GM23248 (cell line): ENCODE results near the gene TMEM39B. TPM values are rescaled to one million over a fixed set of nuclear protein-coding genes. Genes with fewer than 3 reads are reported as not detected.

Experiments
- DNase-seq: peaks from one replicate; pipeline ENCODE4 v3.0.0-alpha.2; 2015
- H2AFZ ChIP-seq: fragments of 200-600 bp; sonication (generic); 2 replicates; pipeline ENCODE4 v1.6.1; 2016; ENCODE audit warnings: antibody characterized with exemption
- H3F3A ChIP-seq: fragments of 200-600 bp; sonication (generic); 2 replicates; pipeline ENCODE4 v1.6.1; 2016; ENCODE audit warnings: mild to moderate bottlenecking, antibody characterized with exemption, mixed run types; ENCODE audit not compliant: insufficient read depth
- H3K27ac ChIP-seq: fragments of 200-600 bp; sonication (generic); 2 replicates; pipeline ENCODE4 v1.5.1; 2016; ENCODE audit warnings: mild to moderate bottlenecking
- H3K27me3 ChIP-seq: fragments of 200-600 bp; sonication (generic); replicated peaks from 2 replicates; pipeline ENCODE4 v1.6.1; 2016; ENCODE audit warnings: mild to moderate bottlenecking; ENCODE audit not compliant: insufficient read depth
- H3K36me3 ChIP-seq: fragments of 200-600 bp; sonication (generic); 2 replicates; pipeline ENCODE4 v1.6.1; 2016; ENCODE audit warnings: low read depth, mild to moderate bottlenecking
- H3K4me1 ChIP-seq: fragments of 200-600 bp; sonication (generic); 2 replicates; pipeline ENCODE4 v1.6.1; 2016; ENCODE audit warnings: mild to moderate bottlenecking; ENCODE audit not compliant: insufficient read depth
- H3K4me2 ChIP-seq: fragments of 200-600 bp; sonication (generic); one replicate; pipeline ENCODE4 v1.6.1; 2016; ENCODE audit warnings: mild to moderate bottlenecking; ENCODE audit not compliant: unreplicated experiment
- H3K4me3 ChIP-seq: fragments of 200-600 bp; sonication (generic); 2 replicates; pipeline ENCODE4 v1.5.1; 2016; ENCODE audit warnings: mild to moderate bottlenecking
- H3K79me2 ChIP-seq: fragments of 200-600 bp; sonication (generic); 2 replicates; pipeline ENCODE4 v1.6.1; 2016; ENCODE audit warnings: mild to moderate bottlenecking; ENCODE audit not compliant: insufficient read depth
- H3K9ac ChIP-seq: fragments of 200-600 bp; sonication (generic); 2 replicates; pipeline ENCODE4 v1.6.1; 2016; ENCODE audit warnings: mild to moderate bottlenecking
- H3K9me2 ChIP-seq: fragments of 200-600 bp; sonication (generic); 2 replicates; pipeline ENCODE4 v1.6.1; 2016; ENCODE audit warnings: mixed run types, mild to moderate bottlenecking, moderate library complexity; ENCODE audit not compliant: insufficient read depth
- H3K9me3 ChIP-seq: fragments of 200-600 bp; sonication (generic); one replicate; pipeline ENCODE4 v1.6.1; 2017; ENCODE audit warnings: low read depth
- H4K20me1 ChIP-seq: fragments of 200-600 bp; sonication (generic); 2 replicates; pipeline ENCODE4 v1.6.0; 2016; ENCODE audit not compliant: insufficient read depth
- EZH2 ChIP-seq: fragments of 200-600 bp; sonication (generic); IDR thresholded peaks from 2 replicates; pipeline ENCODE4 v1.6.1; 2018; ENCODE audit warnings: antibody characterized with exemption, mild to moderate bottlenecking; ENCODE audit not compliant: insufficient read depth, poor library complexity, severe bottlenecking
- EZH2phosphoT487 ChIP-seq: fragments of 200-600 bp; sonication (generic); IDR thresholded peaks from 2 replicates; pipeline ENCODE4 v1.6.1; 2018; ENCODE audit warnings: antibody characterized with exemption, moderate library complexity, mild to moderate bottlenecking, low read depth; ENCODE audit not compliant: insufficient read depth
- WGBS, 2 experiments: methylation state at CpG; one replicate each; pipeline ENCODE4 v1.1.6; 2015 to 2017; ENCODE audit warnings: low lambda C conversion rate in 2 of 2, low coverage in 1 of 2; ENCODE audit errors: missing lambda C conversion rate in 2 of 2; 5-methylcytosine and 5-hydroxymethylcytosine counted together
- in situ Hi-C: fragments of 300-500 bp; cut with MboI; formaldehyde crosslinking; loops from 2 replicates; pipeline ENCODE4 v1.15.0; 2020
- polyA plus RNA-seq: library from polyadenylated mRNA; unstranded; fragments of >200 nt; fragmentation: Nextera tagmentation; extraction: Ambion mirVana; gene quantifications from 2 replicates; pipeline ENCODE4 v1.2.1, GENCODE V29; 2016
- total RNA-seq: library from RNA; depleted of rRNA; stranded (reverse); fragments of >200 nt; shearing (Covaris generic); gene quantifications from 2 replicates; pipeline ENCODE4 v1.2.3, GENCODE V29; 2014

Gene TMEM39B
- total and polyA plus RNA-seq, 2 experiments from 2014 or later = 5.7 to 21.4 TPM

DNA sequence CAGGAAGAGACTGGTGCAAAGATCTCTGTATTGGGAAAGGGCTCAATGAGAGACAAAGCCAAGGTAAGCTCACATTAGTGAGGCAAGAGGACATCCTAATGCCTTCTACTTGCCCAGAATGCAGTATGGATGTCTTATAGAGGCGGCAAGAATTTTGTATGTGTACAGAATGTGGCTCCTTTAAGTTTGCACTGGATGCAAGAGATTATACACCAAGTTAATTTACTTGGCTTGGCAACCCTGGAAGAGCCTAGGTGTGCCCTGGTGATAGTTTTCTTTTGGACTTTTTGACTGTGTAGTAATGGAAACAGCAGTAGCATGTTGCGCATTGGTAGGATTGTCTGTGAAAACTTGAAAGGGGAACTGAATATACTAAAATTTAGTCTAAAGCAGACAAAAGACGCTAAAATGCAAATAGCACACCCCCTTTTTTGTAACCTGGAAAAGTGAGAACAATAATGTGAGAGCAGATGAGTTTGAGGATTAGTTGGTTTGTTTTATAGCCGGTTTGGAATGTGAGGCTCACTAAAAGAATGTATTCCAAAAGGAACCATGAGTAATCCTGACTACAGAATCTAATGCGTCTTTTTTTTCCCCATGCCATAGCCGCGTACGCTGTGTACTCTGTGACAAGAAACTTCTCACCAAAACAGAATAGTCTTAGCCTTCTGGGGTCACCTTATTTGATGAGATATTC, 41.0 kb upstream of the TMEM39B start:
- 56 to 60% methylated on average over 8 of the region's 8 CpGs for WGBS, 2 experiments
- Histone ChIP-seq H3K4me1 (peaks cover 15% of the 10 kb centered on the region), H3F3A (peaks cover 43% of the 10 kb centered on the region), H4K20me1 (peaks cover 39% of the 10 kb centered on the region), H3K9ac (no peak overlapping the region; the same call in 1 of the 2 replicates), H3K9me2 (no peaks in the 10 kb centered on the region), H2AFZ (no peak overlapping the region), H3K27me3 (no peaks in the 10 kb centered on the region), H3K36me3 (peaks cover 44% of the 10 kb centered on the region), H3K4me3 (no peak overlapping the region), H3K9me3 (no peaks in the 10 kb centered on the region), H3K79me2 (no peaks in the 10 kb centered on the region; the same call in none of the 2 replicates), H3K4me2 (peak overlapping the region; percentile 34), H3K27ac (peak overlapping the region; percentile 54)
- in situ Hi-C loops = no loop called here
- peak; percentile 88 for DNase-seq
- TF ChIP-seq EZH2 = no peak
- TF ChIP-seq EZH2phosphoT487 = no peak

DNA sequence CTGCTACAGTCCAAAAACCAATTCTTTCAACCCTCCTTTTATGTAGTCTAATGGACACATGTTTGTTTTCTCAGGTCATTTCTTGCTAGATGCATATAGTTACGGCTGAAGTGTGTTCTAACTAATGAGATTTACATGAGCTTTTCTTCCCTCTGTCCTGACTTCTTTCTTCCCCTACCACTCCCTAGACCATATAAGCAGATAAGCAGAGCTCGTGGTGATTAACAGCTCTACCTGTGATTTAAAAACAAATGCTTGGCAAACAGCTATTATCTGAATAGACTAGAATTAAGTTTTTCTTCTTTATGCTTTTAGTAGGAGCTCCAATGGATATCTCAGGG, 40.5 kb upstream of the TMEM39B start:
- TF ChIP-seq EZH2phosphoT487 (no peak), EZH2 (no peak)
- Histone ChIP-seq H3K79me2 (no peaks in the 10 kb centered on the region; the same call in none of the 2 replicates), H3K9ac (no peak overlapping the region), H3K4me3 (no peak overlapping the region), H3K4me1 (peaks cover 15% of the 10 kb centered on the region), H3F3A (peaks cover 43% of the 10 kb centered on the region), H3K27ac (peak overlapping the region; percentile 54), H3K36me3 (peaks cover 44% of the 10 kb centered on the region), H3K4me2 (peak overlapping the region; percentile 18), H3K9me2 (no peaks in the 10 kb centered on the region), H3K27me3 (no peaks in the 10 kb centered on the region), H4K20me1 (peaks cover 39% of the 10 kb centered on the region), H2AFZ (no peak overlapping the region), H3K9me3 (no peaks in the 10 kb centered on the region)
- DNase-seq = no peak
- whole genome bisulfite sequencing, 2 experiments = 88 to 92% methylated on average over 2 of the region's 2 CpGs
- in situ Hi-C loops = no loop called here

GRCh38 chr1:32035119-32035518, 37.6 kb upstream of the TMEM39B start:
- no peaks in the 10 kb centered on the region; the same call in none of the 2 replicates for H3K79me2 ChIP-seq

GRCh38 chr1:32040711-32041110, 32.0 kb upstream of the TMEM39B start:
- Histone ChIP-seq H3K4me1 (no peaks in the 10 kb centered on the region), H3K27ac (no peak overlapping the region), H3K9me2 (no peaks in the 10 kb centered on the region), H3K4me3 (no peak overlapping the region), H3F3A (peaks cover 16% of the 10 kb centered on the region), H3K27me3 (no peaks in the 10 kb centered on the region), H3K4me2 (no peak overlapping the region), H3K79me2 (no peaks in the 10 kb centered on the region; the same call in none of the 2 replicates), H2AFZ (no peak overlapping the region), H3K36me3 (no peaks in the 10 kb centered on the region; the same call in none of the 2 replicates), H4K20me1 (no peaks in the 10 kb centered on the region), H3K9ac (no peak overlapping the region), H3K9me3 (no peaks in the 10 kb centered on the region)
- TF ChIP-seq EZH2 (no peak), EZH2phosphoT487 (no peak)
- 91 to 98% methylated on average over 3 of the region's 3 CpGs for WGBS, 2 experiments
- in situ Hi-C loops = no loop called here
- no peak for DNase-seq

More at GRCh38 chr1:32035119-32035518, 37.6 kb upstream of the TMEM39B start:
- H3K27ac ChIP-seq = no peak overlapping the region
- 72 to 74% methylated on average over 3 of the region's 3 CpGs for WGBS, 2 experiments
- peaks cover 32% of the 10 kb centered on the region for H4K20me1 ChIP-seq
- no peak for DNase-seq
- no peak overlapping the region for H2AFZ ChIP-seq
- peaks cover 40% of the 10 kb centered on the region for H3K36me3 ChIP-seq
- H3K9me3 ChIP-seq = no peaks in the 10 kb centered on the region
- peaks cover 40% of the 10 kb centered on the region for H3F3A ChIP-seq
- no peak overlapping the region for H3K9ac ChIP-seq
- H3K4me1 ChIP-seq = peaks cover 15% of the 10 kb centered on the region
- H3K9me2 ChIP-seq = no peaks in the 10 kb centered on the region
- H3K4me3 ChIP-seq = no peak overlapping the region
- no peak for TF ChIP-seq EZH2phosphoT487
- TF ChIP-seq EZH2 = no peak
- in situ Hi-C loops = no loop called here
- H3K4me2 ChIP-seq = no peak overlapping the region
- H3K27me3 ChIP-seq = no peaks in the 10 kb centered on the region
